Measurements from ENCODE around the gene STRN3. TPM values are rescaled to one million over a fixed set of nuclear protein-coding genes. Genes with fewer than 3 reads are reported as not detected.

STRN3 gene
- total RNA-seq, 2 experiments from 2014 or later = 14.7 to 15.3 TPM

DNA sequence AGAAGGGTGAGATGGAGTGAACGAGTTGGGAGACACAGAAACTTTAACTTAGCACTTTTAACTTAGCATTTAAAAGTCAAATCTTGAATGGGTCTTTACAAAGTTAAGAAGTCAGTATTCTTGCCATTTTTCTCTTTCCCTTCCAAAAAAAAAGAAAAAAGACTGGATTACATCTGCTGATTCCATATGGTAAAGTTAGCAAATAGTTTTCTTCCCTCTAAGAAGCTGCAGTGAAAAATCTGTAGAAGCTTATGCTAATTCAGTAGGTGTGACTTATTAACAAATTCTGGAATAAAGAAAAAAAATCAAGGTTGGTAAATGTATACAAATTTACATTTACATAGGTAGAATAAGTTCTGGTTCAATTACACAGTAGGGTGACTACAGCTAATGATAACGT is 100.9 kb downstream of the STRN3 start:
- Mint-ChIP-seq H3K9me3 (no peaks in the 10 kb centered on the region), H3K27me3 (no peaks in the 10 kb centered on the region), H3K4me1 (ENCODE audit: low read depth) (peaks cover 22% of the 10 kb centered on the region), H3K36me3 (ENCODE audit: low read depth) (peaks cover 9% of the 10 kb centered on the region), H3K27ac (no peak overlapping the region), H3K4me3 (no peak overlapping the region)
- ChIA-PET POLR2A (no interaction called here), CTCF (interaction anchor here (0.6 kb wide), 1 partner anchor 428 kb away, joined by 3 read pairs; no protein-coding TSS in a partner anchor)
- intact Hi-C loops (cut with micrococcal nuclease) = no loop called here
- TF ChIP-seq, protein P1, sequence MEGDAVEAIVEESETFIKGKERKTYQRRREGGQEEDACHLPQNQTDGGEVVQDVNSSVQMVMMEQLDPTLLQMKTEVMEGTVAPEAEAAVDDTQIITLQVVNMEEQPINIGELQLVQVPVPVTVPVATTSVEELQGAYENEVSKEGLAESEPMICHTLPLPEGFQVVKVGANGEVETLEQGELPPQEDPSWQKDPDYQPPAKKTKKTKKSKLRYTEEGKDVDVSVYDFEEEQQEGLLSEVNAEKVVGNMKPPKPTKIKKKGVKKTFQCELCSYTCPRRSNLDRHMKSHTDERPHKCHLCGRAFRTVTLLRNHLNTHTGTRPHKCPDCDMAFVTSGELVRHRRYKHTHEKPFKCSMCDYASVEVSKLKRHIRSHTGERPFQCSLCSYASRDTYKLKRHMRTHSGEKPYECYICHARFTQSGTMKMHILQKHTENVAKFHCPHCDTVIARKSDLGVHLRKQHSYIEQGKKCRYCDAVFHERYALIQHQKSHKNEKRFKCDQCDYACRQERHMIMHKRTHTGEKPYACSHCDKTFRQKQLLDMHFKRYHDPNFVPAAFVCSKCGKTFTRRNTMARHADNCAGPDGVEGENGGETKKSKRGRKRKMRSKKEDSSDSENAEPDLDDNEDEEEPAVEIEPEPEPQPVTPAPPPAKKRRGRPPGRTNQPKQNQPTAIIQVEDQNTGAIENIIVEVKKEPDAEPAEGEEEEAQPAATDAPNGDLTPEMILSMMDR (IDR thresholded peaks at IDR 0.05) = no peak
- ATAC-seq (no peak), DNase-seq (no peak)

DNA sequence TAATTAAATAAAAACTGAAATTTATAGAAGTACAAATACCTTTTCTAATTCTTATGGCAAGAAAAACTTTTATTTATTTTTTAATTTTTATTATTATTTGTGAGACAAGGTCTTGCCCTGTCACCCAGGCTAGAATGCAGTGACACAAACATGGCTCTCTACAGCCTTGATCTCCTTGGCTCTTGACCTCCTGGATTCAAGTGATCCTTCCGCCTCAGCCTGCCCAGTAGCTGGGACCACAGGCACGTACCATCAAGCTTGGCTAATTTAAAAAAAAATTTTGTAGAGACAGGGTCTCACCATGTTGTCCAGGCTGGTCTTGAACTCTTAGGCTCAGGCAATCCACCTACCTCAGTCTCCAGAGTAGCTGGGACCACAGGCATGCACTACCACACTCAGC is 104.4 kb downstream of the STRN3 start:
- Mint-ChIP-seq H3K9me3 (no peaks in the 10 kb centered on the region), H3K4me3 (no peak overlapping the region), H3K36me3 (ENCODE audit: low read depth) (peaks cover 6% of the 10 kb centered on the region), H3K27ac (no peak overlapping the region), H3K27me3 (no peaks in the 10 kb centered on the region), H3K4me1 (ENCODE audit: low read depth) (peaks cover 9% of the 10 kb centered on the region)
- DNase-seq (no peak), ATAC-seq (no peak)
- TF ChIP-seq, protein P1 (IDR thresholded peaks at IDR 0.05) = no peak
- ChIA-PET CTCF (interaction anchor here (1.1 kb wide), 1 partner anchor 12 kb away, joined by 3 read pairs; no protein-coding TSS in a partner anchor), POLR2A (no interaction called here)
- intact Hi-C loops (cut with micrococcal nuclease) = no loop called here

DNA sequence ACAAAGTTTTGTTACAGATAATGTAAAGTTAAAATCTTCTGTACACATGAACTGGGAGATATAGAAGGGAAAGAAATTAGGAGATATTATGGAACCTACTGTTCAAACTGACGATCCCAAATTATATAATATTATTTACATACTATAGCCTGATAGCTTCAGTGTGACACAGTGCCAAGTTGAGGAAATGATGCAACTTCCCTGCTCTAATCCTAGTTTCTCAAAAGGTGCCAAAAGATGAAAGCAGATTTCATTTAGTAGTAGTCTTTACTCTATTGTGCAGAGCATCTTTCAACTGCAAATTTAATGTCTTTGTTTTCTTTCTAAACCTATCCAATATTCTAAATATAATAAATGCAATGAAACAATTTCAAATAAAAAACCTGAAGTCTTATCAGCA is 104.9 kb downstream of the STRN3 start:
- Mint-ChIP-seq H3K36me3 (ENCODE audit: low read depth) (peaks cover 6% of the 10 kb centered on the region), H3K27me3 (no peaks in the 10 kb centered on the region), H3K9me3 (no peaks in the 10 kb centered on the region), H3K4me1 (ENCODE audit: low read depth) (peaks cover 9% of the 10 kb centered on the region), H3K4me3 (no peak overlapping the region), H3K27ac (peak overlapping the region; percentile 27)
- DNase-seq = no peak
- POLR2A ChIA-PET = interaction anchor here (1.3 kb wide), 1 partner anchor 10 kb away, joined by 3 read pairs; no protein-coding TSS in a partner anchor
- TF ChIP-seq, protein P1 (IDR thresholded peaks at IDR 0.05) = no peak
- CTCF ChIA-PET = no interaction called here
- ATAC-seq = peak; percentile 62
- intact Hi-C loops (cut with micrococcal nuclease) = no loop called here

DNA sequence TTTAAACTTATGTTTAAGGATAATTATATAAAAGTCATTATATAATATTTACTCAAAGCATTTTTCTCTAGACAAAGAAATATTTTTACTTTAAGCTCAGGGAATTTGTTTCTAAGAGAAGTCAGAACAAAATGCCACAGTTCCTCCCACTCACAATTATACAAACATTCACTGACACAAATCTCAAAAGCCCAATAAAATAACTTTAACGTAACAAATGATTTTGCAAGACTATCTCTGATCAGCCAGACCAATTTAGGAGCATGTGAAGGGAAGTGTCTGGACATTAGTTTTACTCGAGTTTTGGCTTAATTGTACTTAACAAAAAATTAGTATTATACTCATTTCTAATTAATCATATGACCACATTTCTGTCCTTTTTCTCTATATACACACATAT is 110.6 kb downstream of the STRN3 start:
- intact Hi-C loops (cut with micrococcal nuclease) = no loop called here
- Mint-ChIP-seq H3K9me3 (no peaks in the 10 kb centered on the region), H3K27ac (no peak overlapping the region), H3K36me3 (ENCODE audit: low read depth) (peaks cover 4% of the 10 kb centered on the region), H3K4me1 (ENCODE audit: low read depth) (peaks cover under 1% of the 10 kb centered on the region), H3K4me3 (no peak overlapping the region), H3K27me3 (no peaks in the 10 kb centered on the region)
- ChIA-PET CTCF (interaction anchor here (0.9 to 2.3 kb wide), 3 partner anchors 11 to 260 kb away, joined by 3 to 11 read pairs (median 3); no protein-coding TSS in a partner anchor), POLR2A (interaction anchor here (1.1 kb wide), 1 partner anchor 37 kb away, joined by 4 read pairs; no protein-coding TSS in a partner anchor)
- ATAC-seq (no peak), DNase-seq (no peak)
- TF ChIP-seq, protein P1 (IDR thresholded peaks at IDR 0.05) = no peak

DNA sequence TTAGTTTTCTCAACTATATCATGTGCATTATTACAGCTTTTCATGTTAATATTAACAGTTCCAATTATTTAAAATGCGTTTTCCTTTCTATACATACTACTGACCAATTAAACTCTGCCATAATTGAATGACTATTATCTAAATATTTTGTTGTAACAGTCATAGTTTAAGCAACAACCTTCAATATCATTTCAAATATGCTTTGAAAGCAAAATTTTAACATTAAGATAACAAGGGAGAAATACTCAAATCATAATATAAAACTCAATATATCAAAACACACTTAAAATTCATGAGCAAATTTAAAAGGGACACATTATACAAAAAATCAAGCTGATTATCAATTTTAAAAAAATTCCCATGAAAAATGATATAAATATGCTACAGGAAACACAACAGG is 111.4 kb downstream of the STRN3 start:
- Mint-ChIP-seq H3K4me1 (ENCODE audit: low read depth) (no peaks in the 10 kb centered on the region), H3K4me3 (no peak overlapping the region), H3K27me3 (no peaks in the 10 kb centered on the region), H3K36me3 (ENCODE audit: low read depth) (peaks cover 4% of the 10 kb centered on the region), H3K9me3 (no peaks in the 10 kb centered on the region), H3K27ac (no peak overlapping the region)
- intact Hi-C loops (cut with micrococcal nuclease) = no loop called here
- POLR2A ChIA-PET = interaction anchor here (1.1 kb wide), 1 partner anchor 36 kb away, joined by 4 read pairs; no protein-coding TSS in a partner anchor
- no peak for ATAC-seq
- TF ChIP-seq, protein P1 (IDR thresholded peaks at IDR 0.05) = no peak
- no peak for DNase-seq
- CTCF ChIA-PET = interaction anchor here (2.3 kb wide), 1 partner anchor 11 kb away, joined by 11 read pairs; no protein-coding TSS in a partner anchor
